Upper lobe of right lung (tissue), 1 donor: ENCODE data around the gene CEP350. TPM values are rescaled to one million over a fixed set of nuclear protein-coding genes. Genes with fewer than 3 reads are reported as not detected.
"Not testable (repeated sequence)": the region's sequence is repeated elsewhere in the genome, so short reads cannot be mapped to it uniquely, and the experiment has no call there.

Source experiments
- ATAC-seq: fragments of 200-7000 bp; cut with Tn5 transposase; one replicate; pipeline ENCODE4 v1.9.1; 2020; ENCODE audit warnings: mild to moderate bottlenecking, moderate library complexity
- DNase-seq: peaks from one replicate; pipeline ENCODE4 v3.0.0-alpha.2; 2020
- H3K27ac ChIP-seq: fragments of 200-600 bp; one replicate; pipeline ENCODE4 v1.8.0; 2022
- H3K27me3 ChIP-seq: fragments of 200-600 bp; one replicate; pipeline ENCODE4 v1.8.0; 2022; ENCODE audit warnings: mild to moderate bottlenecking
- H3K36me3 ChIP-seq: fragments of 200-600 bp; one replicate; pipeline ENCODE4 v1.8.0; 2022
- H3K4me1 ChIP-seq: fragments of 200-600 bp; one replicate; pipeline ENCODE4 v1.8.0; 2022
- H3K4me3 ChIP-seq: fragments of 200-600 bp; one replicate; pipeline ENCODE4 v1.8.0; 2022; ENCODE audit warnings: mild to moderate bottlenecking
- H3K9me3 ChIP-seq: fragments of 200-600 bp; one replicate; pipeline ENCODE4 v1.8.0; 2022
- intact Hi-C: fragments of 100-400 bp; cut with DNase I; formaldehyde crosslinking; loops from one replicate; pipeline ENCODE4 v1.11.0; 2022
- total RNA-seq: library from RNA; stranded (reverse); fragmentation: NEBNext Ultra II Directional; extraction: Animal tissue kit (Norgen Biotek cat#: 25700); gene quantifications from one replicate; pipeline ENCODE4 v1.2.1, GENCODE V29; 2021
- TF ChIP-seq, protein P1 (sequence below): fragments of 200-600 bp; IDR thresholded peaks from one replicate; pipeline ENCODE4 v1.8.0; 2022; ENCODE audit warnings: antibody characterized with exemption
- donor health status: DM: no; HTN: yes; CAD: no; lungs with severe emphysema.

CEP350 gene
- total RNA-seq, 1 donor from 2014 or later = 51.2 TPM

DNA sequence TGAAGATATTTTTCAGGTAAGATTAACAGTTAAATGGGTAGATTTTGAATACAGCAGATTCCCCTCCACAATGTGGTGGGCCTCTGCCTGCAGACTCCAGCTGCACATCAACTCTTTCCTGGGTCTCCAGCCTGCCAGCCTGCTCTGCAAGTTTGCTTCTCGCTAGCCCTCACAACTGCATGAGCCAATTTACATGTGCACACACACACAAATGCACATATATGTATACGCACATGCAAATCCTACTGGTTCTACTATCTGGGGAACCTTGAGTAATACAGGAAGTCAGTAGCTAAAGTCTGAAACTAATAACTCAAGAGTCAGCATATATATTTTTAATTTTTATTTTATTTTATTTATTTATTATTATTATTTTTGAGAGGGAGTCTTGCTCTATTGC is 165.2 kb downstream of the CEP350 start:
- Histone ChIP-seq H3K9me3 (no peaks in the 10 kb centered on the region), H3K4me3 (no peak overlapping the region), H3K27me3 (no peaks in the 10 kb centered on the region), H3K27ac (no peak overlapping the region), H3K36me3 (no peaks in the 10 kb centered on the region), H3K4me1 (peaks cover 6% of the 10 kb centered on the region)
- TF ChIP-seq, protein P1, sequence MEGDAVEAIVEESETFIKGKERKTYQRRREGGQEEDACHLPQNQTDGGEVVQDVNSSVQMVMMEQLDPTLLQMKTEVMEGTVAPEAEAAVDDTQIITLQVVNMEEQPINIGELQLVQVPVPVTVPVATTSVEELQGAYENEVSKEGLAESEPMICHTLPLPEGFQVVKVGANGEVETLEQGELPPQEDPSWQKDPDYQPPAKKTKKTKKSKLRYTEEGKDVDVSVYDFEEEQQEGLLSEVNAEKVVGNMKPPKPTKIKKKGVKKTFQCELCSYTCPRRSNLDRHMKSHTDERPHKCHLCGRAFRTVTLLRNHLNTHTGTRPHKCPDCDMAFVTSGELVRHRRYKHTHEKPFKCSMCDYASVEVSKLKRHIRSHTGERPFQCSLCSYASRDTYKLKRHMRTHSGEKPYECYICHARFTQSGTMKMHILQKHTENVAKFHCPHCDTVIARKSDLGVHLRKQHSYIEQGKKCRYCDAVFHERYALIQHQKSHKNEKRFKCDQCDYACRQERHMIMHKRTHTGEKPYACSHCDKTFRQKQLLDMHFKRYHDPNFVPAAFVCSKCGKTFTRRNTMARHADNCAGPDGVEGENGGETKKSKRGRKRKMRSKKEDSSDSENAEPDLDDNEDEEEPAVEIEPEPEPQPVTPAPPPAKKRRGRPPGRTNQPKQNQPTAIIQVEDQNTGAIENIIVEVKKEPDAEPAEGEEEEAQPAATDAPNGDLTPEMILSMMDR = no peak
- intact Hi-C loops = no loop called here
- DNase-seq (no peak), ATAC-seq (no peak)

DNA sequence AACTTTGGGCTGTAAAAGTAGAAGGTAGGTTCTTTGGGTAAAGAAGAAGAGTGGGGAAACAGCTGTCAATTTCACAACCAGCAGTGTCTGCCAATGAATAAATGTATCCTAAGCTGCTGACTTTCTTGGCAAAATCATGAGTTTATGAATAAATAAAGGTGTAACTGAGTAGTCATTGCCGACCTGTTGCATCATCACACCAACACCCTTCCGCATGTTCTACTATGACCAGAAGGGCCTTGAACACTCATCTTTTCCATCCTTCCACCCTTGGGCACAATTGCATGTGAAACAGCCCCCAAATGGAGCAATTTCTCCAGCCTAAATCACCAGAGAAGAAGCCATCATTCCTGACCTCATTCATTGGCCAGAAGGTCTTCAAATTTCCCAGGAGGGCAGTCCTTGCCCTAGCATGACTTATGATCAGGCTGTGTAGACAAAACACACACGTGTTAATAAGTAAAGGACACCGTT is 168.9 kb downstream of the CEP350 start:
- DNase-seq = no peak
- H3K9me3 ChIP-seq = no peaks in the 10 kb centered on the region
- intact Hi-C loops = no loop called here
- H3K4me3 ChIP-seq = no peak overlapping the region
- H3K27me3 ChIP-seq = no peaks in the 10 kb centered on the region
- no peak overlapping the region for H3K27ac ChIP-seq
- no peaks in the 10 kb centered on the region for H3K36me3 ChIP-seq
- H3K4me1 ChIP-seq = no peaks in the 10 kb centered on the region
- TF ChIP-seq, protein P1 = no peak
- ATAC-seq = peak; percentile 48

DNA sequence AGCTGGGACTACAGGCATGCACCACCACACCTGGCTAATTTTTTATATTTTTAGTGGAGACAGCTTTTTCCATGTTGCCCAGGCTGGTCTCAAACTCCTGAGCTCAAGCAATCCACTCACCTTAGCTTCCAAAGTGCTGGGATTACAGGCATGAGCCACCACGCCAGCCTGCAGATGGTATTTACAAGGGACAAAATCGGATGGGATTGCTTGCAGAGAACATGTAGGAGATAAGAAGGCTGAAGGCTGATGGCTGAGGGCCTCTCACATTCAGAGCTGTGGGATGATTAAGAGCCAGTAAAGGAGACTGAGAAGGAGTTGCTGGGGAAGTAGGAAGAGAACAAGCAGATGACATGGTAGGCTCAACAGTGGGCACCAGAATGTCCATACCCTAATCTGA is 176.0 kb downstream of the CEP350 start:
- DNase-seq (no peak), ATAC-seq (no peak)
- H3K4me1 ChIP-seq = no peaks in the 10 kb centered on the region
- TF ChIP-seq, protein P1 = no peak
- H3K27ac ChIP-seq = no peak overlapping the region
- no peaks in the 10 kb centered on the region for H3K27me3 ChIP-seq
- intact Hi-C loops = no loop called here
- H3K9me3 ChIP-seq = no peaks in the 10 kb centered on the region
- H3K4me3 ChIP-seq = no peak overlapping the region
- no peaks in the 10 kb centered on the region for H3K36me3 ChIP-seq

DNA sequence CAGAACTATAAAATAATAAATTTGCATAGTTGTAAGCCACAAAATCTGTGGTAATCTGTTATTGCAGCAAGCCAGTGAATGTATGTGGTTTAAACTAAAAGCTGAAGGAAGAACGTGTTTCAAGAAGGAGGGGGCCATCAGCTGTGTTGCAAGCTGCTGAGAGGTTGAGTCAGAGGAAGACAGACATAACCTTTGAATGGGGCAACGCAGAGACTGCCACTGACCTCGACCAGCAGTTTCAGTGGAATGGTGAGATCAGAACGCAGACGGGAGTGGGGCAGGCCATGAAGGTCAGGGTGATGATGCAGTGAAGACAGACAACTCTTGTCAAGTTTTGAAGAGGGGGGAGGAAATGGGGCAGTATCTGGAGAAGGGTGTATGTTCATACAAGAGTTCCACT is 176.9 kb downstream of the CEP350 start:
- Histone ChIP-seq H3K4me1 (no peaks in the 10 kb centered on the region), H3K36me3 (no peaks in the 10 kb centered on the region), H3K9me3 (no peaks in the 10 kb centered on the region), H3K27me3 (no peaks in the 10 kb centered on the region), H3K4me3 (no peak overlapping the region), H3K27ac (no peak overlapping the region)
- intact Hi-C loops = no loop called here
- ATAC-seq = peak; percentile 81
- TF ChIP-seq, protein P1 = no peak
- no peak for DNase-seq

DNA sequence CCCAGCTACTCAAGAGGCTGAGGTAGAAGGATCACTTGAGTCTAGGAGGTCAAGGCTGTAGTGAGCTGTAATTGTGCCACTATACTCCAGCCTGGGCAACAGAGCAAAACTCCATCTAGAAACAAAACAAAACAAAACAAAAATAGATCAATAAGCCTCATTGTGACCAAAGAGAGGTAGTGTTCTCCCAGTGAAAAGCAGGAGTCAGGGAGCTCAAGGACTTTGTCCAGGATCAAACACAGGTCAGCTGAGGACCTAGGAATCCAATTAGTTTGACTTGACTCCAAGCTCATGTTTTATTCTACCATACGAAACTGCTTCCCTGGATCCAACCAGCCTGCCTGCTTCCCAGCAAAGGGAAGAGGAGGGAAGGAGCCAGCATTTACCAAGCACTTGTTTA is 178.6 kb downstream of the CEP350 start:
- intact Hi-C loops = no loop called here
- TF ChIP-seq, protein P1 = no peak
- Histone ChIP-seq H3K27ac (no peak overlapping the region), H3K9me3 (no peaks in the 10 kb centered on the region), H3K4me3 (no peak overlapping the region), H3K27me3 (no peaks in the 10 kb centered on the region), H3K4me1 (no peaks in the 10 kb centered on the region), H3K36me3 (no peaks in the 10 kb centered on the region)
- DNase-seq (no peak), ATAC-seq (no peak)

DNA sequence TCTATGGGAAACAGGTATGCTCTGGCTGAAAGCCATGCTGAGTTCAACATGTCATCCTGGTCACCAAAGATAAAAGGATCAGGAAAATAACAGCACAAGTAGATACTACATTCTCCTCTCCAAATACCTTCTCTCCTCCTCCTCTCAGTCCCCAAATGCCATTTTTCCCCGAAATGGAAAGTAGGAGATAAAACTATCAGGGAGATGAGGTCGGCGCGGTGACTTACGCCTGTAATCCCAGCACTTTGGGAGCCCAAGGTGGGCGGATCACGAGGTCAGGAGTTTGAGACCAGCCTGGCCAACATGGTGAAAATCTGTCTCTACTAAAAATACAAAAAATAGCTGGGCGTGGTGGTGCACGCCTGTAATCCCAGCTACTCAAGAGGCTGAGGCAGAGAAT is 179.1 kb downstream of the CEP350 start:
- intact Hi-C loops, H3K9me3 ChIP-seq, H3K27me3 ChIP-seq, H3K4me3 ChIP-seq, DNase-seq, H3K4me1 ChIP-seq, H3K36me3 ChIP-seq, H3K27ac ChIP-seq, ATAC-seq: not testable (repeated sequence)
